ENCODE data around the gene PLEKHA7.

DNA sequence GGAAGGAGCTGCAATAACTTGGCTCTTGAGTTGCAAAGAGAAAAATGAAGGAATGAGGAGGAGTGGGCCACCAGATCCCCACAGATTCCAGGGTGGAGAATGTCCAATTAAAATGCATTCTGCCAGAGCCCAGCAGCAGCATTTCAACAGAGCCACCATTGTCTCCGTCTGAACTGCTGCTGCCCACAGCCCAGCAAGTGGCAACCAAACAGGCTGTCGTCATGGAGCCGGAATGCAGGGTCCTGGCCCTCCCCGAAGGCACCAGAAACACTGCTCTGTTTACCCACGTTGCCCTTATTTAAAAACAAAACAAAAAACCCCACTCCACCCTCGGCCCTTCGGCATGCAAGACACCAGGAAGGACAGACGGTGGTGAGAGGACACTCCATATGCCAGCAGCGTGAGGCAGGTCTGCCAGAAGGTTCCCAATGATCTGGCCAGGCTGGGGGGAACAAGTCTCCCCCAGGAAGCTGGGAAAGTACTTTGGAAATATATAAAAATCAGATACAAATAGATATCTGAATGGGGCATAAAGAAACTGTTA lies 32.5 kb downstream of the PLEKHA7 start:
- TF ChIP-seq, protein P1, sequence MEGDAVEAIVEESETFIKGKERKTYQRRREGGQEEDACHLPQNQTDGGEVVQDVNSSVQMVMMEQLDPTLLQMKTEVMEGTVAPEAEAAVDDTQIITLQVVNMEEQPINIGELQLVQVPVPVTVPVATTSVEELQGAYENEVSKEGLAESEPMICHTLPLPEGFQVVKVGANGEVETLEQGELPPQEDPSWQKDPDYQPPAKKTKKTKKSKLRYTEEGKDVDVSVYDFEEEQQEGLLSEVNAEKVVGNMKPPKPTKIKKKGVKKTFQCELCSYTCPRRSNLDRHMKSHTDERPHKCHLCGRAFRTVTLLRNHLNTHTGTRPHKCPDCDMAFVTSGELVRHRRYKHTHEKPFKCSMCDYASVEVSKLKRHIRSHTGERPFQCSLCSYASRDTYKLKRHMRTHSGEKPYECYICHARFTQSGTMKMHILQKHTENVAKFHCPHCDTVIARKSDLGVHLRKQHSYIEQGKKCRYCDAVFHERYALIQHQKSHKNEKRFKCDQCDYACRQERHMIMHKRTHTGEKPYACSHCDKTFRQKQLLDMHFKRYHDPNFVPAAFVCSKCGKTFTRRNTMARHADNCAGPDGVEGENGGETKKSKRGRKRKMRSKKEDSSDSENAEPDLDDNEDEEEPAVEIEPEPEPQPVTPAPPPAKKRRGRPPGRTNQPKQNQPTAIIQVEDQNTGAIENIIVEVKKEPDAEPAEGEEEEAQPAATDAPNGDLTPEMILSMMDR (IDR thresholded peaks at IDR 0.05 in 4 of 5, conservative IDR thresholded peaks at IDR 0.05 in 1 of 5): no peak
- no peak for TF ChIP-seq POLR2A (IDR thresholded peaks at IDR 0.05)
